ENCODE measurements around the gene SPEF2. TPM values are rescaled to one million over a fixed set of nuclear protein-coding genes. Genes with fewer than 3 reads are reported as not detected.

Gene SPEF2
- total RNA-seq, 1 donor from 2014 or later, result 3.7 TPM

- H3K4me3 ChIP-seq (ENCODE audit: low read length in 3 of 3), result no peak overlapping the region
- no peaks in the 10 kb centered on the region for H3K36me3 ChIP-seq (ENCODE audit: control insufficient read depth in 3 of 3, insufficient read depth in 3 of 3, low read length in 3 of 3)
- no peaks in the 10 kb centered on the region for H3K27me3 ChIP-seq (ENCODE audit: control insufficient read depth in 3 of 3, insufficient read depth in 3 of 3, low read length in 3 of 3)
- no peak overlapping the region for H3K27ac ChIP-seq (ENCODE audit: low read depth, low read length)
- no peak overlapping the region for H3K9ac ChIP-seq (ENCODE audit: low read depth in 1 of 3, low read length in 3 of 3)
- no peaks in the 10 kb centered on the region for H3K9me3 ChIP-seq (ENCODE audit: control insufficient read depth in 3 of 3, low read length in 3 of 3)
- no peaks in the 10 kb centered on the region for H3K4me1 ChIP-seq (ENCODE audit: control insufficient read depth in 3 of 3, insufficient read depth in 3 of 3, low read length in 3 of 3)
These were observed 193.6 kb downstream of the SPEF2 start for GRCh38 chr5:35811108-35811741.

GRCh38 chr5:35813521-35813920 lies 195.9 kb downstream of the SPEF2 start:
- H3K27me3 ChIP-seq (ENCODE audit: control insufficient read depth in 3 of 3, insufficient read depth in 3 of 3, low read length in 3 of 3), result no peaks in the 10 kb centered on the region
- H3K4me1 ChIP-seq (ENCODE audit: control insufficient read depth in 3 of 3, insufficient read depth in 3 of 3, low read length in 3 of 3), result no peaks in the 10 kb centered on the region
- no peak overlapping the region for H3K27ac ChIP-seq (ENCODE audit: low read depth, low read length)
- no peak overlapping the region for H3K4me3 ChIP-seq (ENCODE audit: low read length in 3 of 3)
- H3K36me3 ChIP-seq (ENCODE audit: control insufficient read depth in 3 of 3, insufficient read depth in 3 of 3, low read length in 3 of 3), result no peaks in the 10 kb centered on the region
- no peaks in the 10 kb centered on the region for H3K9me3 ChIP-seq (ENCODE audit: control insufficient read depth in 3 of 3, low read length in 3 of 3)
- no peak overlapping the region for H3K9ac ChIP-seq (ENCODE audit: low read depth in 1 of 3, low read length in 3 of 3)

GRCh38 chr5:35815089-35815936 lies 197.7 kb downstream of the SPEF2 start:
- no peak overlapping the region for H3K4me3 ChIP-seq (ENCODE audit: low read length in 3 of 3)
- no peaks in the 10 kb centered on the region for H3K9me3 ChIP-seq (ENCODE audit: control insufficient read depth in 3 of 3, low read length in 3 of 3)
- no peaks in the 10 kb centered on the region for H3K36me3 ChIP-seq (ENCODE audit: control insufficient read depth in 3 of 3, insufficient read depth in 3 of 3, low read length in 3 of 3)
- no peak overlapping the region for H3K27ac ChIP-seq (ENCODE audit: low read depth, low read length)
- no peaks in the 10 kb centered on the region for H3K27me3 ChIP-seq (ENCODE audit: control insufficient read depth in 3 of 3, insufficient read depth in 3 of 3, low read length in 3 of 3)
- H3K4me1 ChIP-seq (ENCODE audit: control insufficient read depth in 3 of 3, insufficient read depth in 3 of 3, low read length in 3 of 3), result no peaks in the 10 kb centered on the region
- H3K9ac ChIP-seq (ENCODE audit: low read depth in 1 of 3, low read length in 3 of 3), result no peak overlapping the region

GRCh38 chr5:35816881-35817521 lies 199.3 kb downstream of the SPEF2 start:
- Histone ChIP-seq H3K9ac (ENCODE audit: low read depth in 1 of 3, low read length in 3 of 3) (no peak overlapping the region), H3K36me3 (ENCODE audit: control insufficient read depth in 3 of 3, insufficient read depth in 3 of 3, low read length in 3 of 3) (no peaks in the 10 kb centered on the region), H3K27ac (ENCODE audit: low read depth, low read length) (no peak overlapping the region), H3K4me3 (ENCODE audit: low read length in 3 of 3) (no peak overlapping the region), H3K9me3 (ENCODE audit: control insufficient read depth in 3 of 3, low read length in 3 of 3) (no peaks in the 10 kb centered on the region), H3K27me3 (ENCODE audit: control insufficient read depth in 3 of 3, insufficient read depth in 3 of 3, low read length in 3 of 3) (no peaks in the 10 kb centered on the region), H3K4me1 (ENCODE audit: control insufficient read depth in 3 of 3, insufficient read depth in 3 of 3, low read length in 3 of 3) (no peaks in the 10 kb centered on the region)

GRCh38 chr5:35819026-35819425 lies 201.4 kb downstream of the SPEF2 start:
- Histone ChIP-seq H3K27me3 (ENCODE audit: control insufficient read depth in 3 of 3, insufficient read depth in 3 of 3, low read length in 3 of 3) (no peaks in the 10 kb centered on the region), H3K4me3 (ENCODE audit: low read length in 3 of 3) (no peak overlapping the region), H3K9ac (ENCODE audit: low read depth in 1 of 3, low read length in 3 of 3) (no peak overlapping the region), H3K36me3 (ENCODE audit: control insufficient read depth in 3 of 3, insufficient read depth in 3 of 3, low read length in 3 of 3) (no peaks in the 10 kb centered on the region), H3K4me1 (ENCODE audit: control insufficient read depth in 3 of 3, insufficient read depth in 3 of 3, low read length in 3 of 3) (no peaks in the 10 kb centered on the region), H3K9me3 (ENCODE audit: control insufficient read depth in 3 of 3, low read length in 3 of 3) (no peaks in the 10 kb centered on the region), H3K27ac (ENCODE audit: low read depth, low read length) (no peak overlapping the region)

- no peaks in the 10 kb centered on the region for H3K36me3 ChIP-seq (ENCODE audit: control insufficient read depth in 3 of 3, insufficient read depth in 3 of 3, low read length in 3 of 3)
- no peak overlapping the region for H3K4me3 ChIP-seq (ENCODE audit: low read length in 3 of 3)
- H3K9ac ChIP-seq (ENCODE audit: low read depth in 1 of 3, low read length in 3 of 3), result no peak overlapping the region
- no peaks in the 10 kb centered on the region for H3K27me3 ChIP-seq (ENCODE audit: control insufficient read depth in 3 of 3, insufficient read depth in 3 of 3, low read length in 3 of 3)
- no peak overlapping the region for H3K27ac ChIP-seq (ENCODE audit: low read depth, low read length)
- no peaks in the 10 kb centered on the region for H3K4me1 ChIP-seq (ENCODE audit: control insufficient read depth in 3 of 3, insufficient read depth in 3 of 3, low read length in 3 of 3)
- H3K9me3 ChIP-seq (ENCODE audit: control insufficient read depth in 3 of 3, low read length in 3 of 3), result no peaks in the 10 kb centered on the region
These were observed 202.0 kb downstream of the SPEF2 start for GRCh38 chr5:35819668-35820067.

- H3K9ac ChIP-seq (ENCODE audit: low read depth in 1 of 3, low read length in 3 of 3), result no peak overlapping the region
- H3K9me3 ChIP-seq (ENCODE audit: control insufficient read depth in 3 of 3, low read length in 3 of 3), result no peaks in the 10 kb centered on the region
- H3K27ac ChIP-seq (ENCODE audit: low read depth, low read length), result no peak overlapping the region
- no peaks in the 10 kb centered on the region for H3K36me3 ChIP-seq (ENCODE audit: control insufficient read depth in 3 of 3, insufficient read depth in 3 of 3, low read length in 3 of 3)
- H3K4me1 ChIP-seq (ENCODE audit: control insufficient read depth in 3 of 3, insufficient read depth in 3 of 3, low read length in 3 of 3), result no peaks in the 10 kb centered on the region
- no peaks in the 10 kb centered on the region for H3K27me3 ChIP-seq (ENCODE audit: control insufficient read depth in 3 of 3, insufficient read depth in 3 of 3, low read length in 3 of 3)
- no peak overlapping the region for H3K4me3 ChIP-seq (ENCODE audit: low read length in 3 of 3)
These were observed 203.1 kb downstream of the SPEF2 start for GRCh38 chr5:35820735-35821134.

- Histone ChIP-seq H3K36me3 (ENCODE audit: control insufficient read depth in 3 of 3, insufficient read depth in 3 of 3, low read length in 3 of 3) (no peaks in the 10 kb centered on the region), H3K27me3 (ENCODE audit: control insufficient read depth in 3 of 3, insufficient read depth in 3 of 3, low read length in 3 of 3) (peaks cover 0 to 4% (median 0%) of the 10 kb centered on the region in 3 donors), H3K9me3 (ENCODE audit: control insufficient read depth in 3 of 3, low read length in 3 of 3) (no peaks in the 10 kb centered on the region), H3K4me3 (ENCODE audit: low read length in 3 of 3) (no peak overlapping the region), H3K4me1 (ENCODE audit: control insufficient read depth in 3 of 3, insufficient read depth in 3 of 3, low read length in 3 of 3) (no peaks in the 10 kb centered on the region), H3K9ac (ENCODE audit: low read depth in 1 of 3, low read length in 3 of 3) (no peak overlapping the region), H3K27ac (ENCODE audit: low read depth, low read length) (no peak overlapping the region)
These were observed 203.8 kb downstream of the SPEF2 start for GRCh38 chr5:35821513-35821912.

- Histone ChIP-seq H3K4me1 (ENCODE audit: control insufficient read depth in 3 of 3, insufficient read depth in 3 of 3, low read length in 3 of 3) (no peaks in the 10 kb centered on the region), H3K4me3 (ENCODE audit: low read length in 3 of 3) (no peak overlapping the region), H3K27ac (ENCODE audit: low read depth, low read length) (no peak overlapping the region), H3K36me3 (ENCODE audit: control insufficient read depth in 3 of 3, insufficient read depth in 3 of 3, low read length in 3 of 3) (no peaks in the 10 kb centered on the region), H3K9me3 (ENCODE audit: control insufficient read depth in 3 of 3, low read length in 3 of 3) (no peaks in the 10 kb centered on the region), H3K9ac (ENCODE audit: low read depth in 1 of 3, low read length in 3 of 3) (no peak overlapping the region), H3K27me3 (ENCODE audit: control insufficient read depth in 3 of 3, insufficient read depth in 3 of 3, low read length in 3 of 3) (peaks cover 0 to 5% (median 0%) of the 10 kb centered on the region in 3 donors)
These were observed 204.8 kb downstream of the SPEF2 start for GRCh38 chr5:35822511-35822910.
